ENCODE results near the gene ASAP3. TPM values are rescaled to one million over a fixed set of nuclear protein-coding genes. Genes with fewer than 3 reads are reported as not detected.

The ASAP3 gene
- total and polyA plus RNA-seq, 2 experiments from 2014 or later = 28.0 to 98.2 TPM

DNA sequence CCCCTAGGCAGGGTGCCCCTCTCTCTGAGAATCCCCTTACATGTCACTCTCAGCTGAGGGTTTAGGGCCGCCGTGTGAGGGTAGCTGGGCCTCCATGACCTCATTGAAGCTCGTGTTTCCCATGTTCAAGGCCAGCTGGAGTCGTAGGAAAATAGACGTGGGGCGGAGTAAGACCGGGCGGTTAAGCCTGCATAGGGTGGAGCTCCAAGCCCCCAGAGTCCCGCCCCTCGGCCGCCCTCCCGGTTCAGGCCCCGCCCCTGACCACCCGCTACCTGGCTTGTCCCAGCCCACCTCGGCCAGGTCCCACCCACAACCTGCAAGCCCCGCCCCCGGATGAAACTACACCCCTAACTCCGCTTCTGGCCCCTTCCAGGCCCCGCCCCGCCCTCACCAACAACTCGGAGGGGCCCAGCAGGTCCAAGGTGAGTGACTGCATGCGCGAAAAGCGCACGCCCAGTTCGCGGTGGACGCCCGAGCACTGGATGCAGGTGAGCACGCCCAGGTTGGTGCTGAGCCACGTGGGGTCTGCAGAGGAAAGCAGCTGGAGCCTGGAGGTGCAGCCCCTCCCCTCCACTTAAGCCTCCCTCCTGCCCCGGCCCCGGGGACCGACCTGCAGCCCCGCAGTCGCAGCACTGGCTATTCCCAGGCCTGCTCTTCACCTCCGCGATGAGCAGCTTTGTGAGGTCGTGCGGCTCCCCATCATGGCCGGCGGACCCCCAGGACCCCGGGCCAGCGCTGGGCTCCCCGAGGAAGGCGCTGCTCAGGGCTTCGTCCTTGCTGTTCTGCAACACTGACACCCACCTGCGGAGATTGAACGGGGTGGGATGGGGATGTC is 47.2 kb downstream of the ASAP3 start:
- peaks cover 6% of the 10 kb centered on the region; the same call in 1 of the 2 replicates for H3K36me3 ChIP-seq (ENCODE audit: insufficient read depth)

More for the DNA sequence above, 47.2 kb downstream of the ASAP3 start:
- Mint-ChIP-seq H3K27me3 (ENCODE audit: insufficient read depth, low read depth, poor library complexity) (peaks cover 7% of the 10 kb centered on the region), H3K4me3 (peak overlapping the region; percentile 58; the same call in 2 of the 3 replicates), H3K27ac (no peak overlapping the region), H3K36me3 (ENCODE audit: low read depth) (peaks cover 53% of the 10 kb centered on the region), H3K9me3 (no peaks in the 10 kb centered on the region), H3K4me1 (peaks cover 6% of the 10 kb centered on the region)
- peak overlapping the region; percentile 53 for H3K4me3 ChIP-seq
- H3K9me2 ChIP-seq (ENCODE audit: insufficient read depth) = no peaks in the 10 kb centered on the region
- H3K27ac ChIP-seq (ENCODE audit: low read depth) = no peak overlapping the region
- no peaks in the 10 kb centered on the region; the same call in 1 of the 2 replicates for H3K27me3 ChIP-seq (ENCODE audit: insufficient read depth)
- ATAC-seq = peak; percentile 95
- peaks cover 10% of the 10 kb centered on the region for H4K20me1 ChIP-seq (replicated peaks; ENCODE audit: insufficient read depth)
- peak; percentile 97 for DNase-seq (ENCODE audit: low spot score)
- TF ChIP-seq STAT1 (IDR thresholded peaks at IDR 0.05; ENCODE audit: unreplicated experiment) (no peak), ETS1 (IDR thresholded peaks at IDR 0.05) (no peak), POLR2AphosphoS5 (IDR thresholded peaks at IDR 0.05; ENCODE audit: low read depth) (no peak; the same call in 1 of the 2 replicates), CTCF (conservative IDR thresholded peaks at IDR 0.05; ENCODE audit: low read depth in 2 of 2) (no peak), ZNF462 (CRISPR knock-in tag; IDR thresholded peaks at IDR 0.05) (no peak), CREB1 (CRISPR knock-in tag; IDR thresholded peaks at IDR 0.05; ENCODE audit: low read depth) (no peak), JUNB (IDR thresholded peaks at IDR 0.05; ENCODE audit: unreplicated experiment) (no peak), EZH2 (IDR thresholded peaks at IDR 0.05; ENCODE audit: low read depth, unreplicated experiment) (no peak), ZNF331 (CRISPR knock-in tag; IDR thresholded peaks at IDR 0.05; ENCODE audit: low read depth) (no peak), REST (IDR thresholded peaks at IDR 0.05; ENCODE audit: unreplicated experiment) (no peak), ZNF114 (CRISPR knock-in tag; IDR thresholded peaks at IDR 0.05) (no peak), EZH2phosphoT487 (IDR thresholded peaks at IDR 0.05; ENCODE audit: unreplicated experiment) (no peak), NANOG (IDR thresholded peaks at IDR 0.05; ENCODE audit: borderline replicate concordance) (no peak)
- H3K79me2 ChIP-seq (replicated peaks; ENCODE audit: insufficient read depth) = no peaks in the 10 kb centered on the region
- H3K4me2 ChIP-seq = peak overlapping the region; percentile 84
- peak overlapping the region; percentile 59; the same call in 1 of the 2 replicates for H2AFZ ChIP-seq
- peaks cover 4% of the 10 kb centered on the region; the same call in 1 of the 2 replicates for H3K4me1 ChIP-seq (ENCODE audit: insufficient read depth)
- no peaks in the 10 kb centered on the region; the same call in 1 of the 2 replicates for H3F3A ChIP-seq (replicated peaks; ENCODE audit: low read depth)
